Measurements from ENCODE around the gene RNF181.
"Not testable (repeated sequence)": the region's sequence is repeated elsewhere in the genome, so short reads cannot be mapped to it uniquely, and the experiment has no call there.

Gene RNF181, protein sequence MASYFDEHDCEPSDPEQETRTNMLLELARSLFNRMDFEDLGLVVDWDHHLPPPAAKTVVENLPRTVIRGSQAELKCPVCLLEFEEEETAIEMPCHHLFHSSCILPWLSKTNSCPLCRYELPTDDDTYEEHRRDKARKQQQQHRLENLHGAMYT

GRCh38 chr2:85595301-85596025, at the start of gene RNF181:
TSS of gene RNF181 (plus strand) at chr2:85595745. CDS start at chr2:85595764, 19 bp downstream.
- peak; percentile 96 to 99 (median 98) for DNase-seq

GRCh38 chr2:85545780-85546240, 49.7 kb upstream of the RNF181 start:
- no peak for DNase-seq

GRCh38 chr2:85547089-85547858, 48.3 kb upstream of the RNF181 start:
- DNase-seq = no peak

DNA sequence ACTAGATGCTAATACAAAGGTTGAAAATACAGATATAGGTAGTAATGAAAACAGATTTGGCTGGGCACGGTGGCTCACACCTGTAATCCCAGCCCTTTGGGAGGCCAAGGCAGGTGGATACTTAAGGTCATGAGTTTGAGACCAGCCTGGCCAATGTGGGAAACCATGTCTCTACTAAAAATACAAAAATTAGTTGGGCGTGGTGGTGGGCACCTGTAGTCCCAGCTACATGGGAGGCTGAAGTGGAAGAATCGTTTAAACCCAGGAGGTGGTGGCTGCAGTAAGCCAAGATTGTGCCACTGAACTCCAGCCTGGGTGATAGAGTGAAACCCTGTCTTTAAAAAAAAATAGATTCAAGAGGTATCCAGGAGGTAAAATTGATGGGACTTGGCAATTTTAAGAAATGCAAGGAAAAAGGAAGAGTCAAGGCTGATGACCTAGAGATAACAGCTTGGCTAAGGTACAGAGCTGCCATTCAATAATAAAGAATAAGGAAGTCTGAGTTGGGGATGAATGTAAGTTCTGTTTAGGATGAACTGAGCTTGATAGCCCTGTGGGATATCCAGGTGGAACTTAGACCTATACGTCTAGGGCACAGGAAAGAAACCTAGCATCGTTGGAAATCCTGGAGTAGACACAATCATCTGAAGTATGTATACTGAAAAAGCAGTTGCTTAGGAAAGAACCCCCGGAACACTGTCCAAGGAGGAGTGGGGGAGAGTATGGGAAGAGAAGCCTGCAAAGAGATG, 47.5 kb upstream of the RNF181 start:
- no peak for DNase-seq

- no peak for DNase-seq
These were observed 47.0 kb upstream of the RNF181 start for GRCh38 chr2:85548608-85548900.

DNA sequence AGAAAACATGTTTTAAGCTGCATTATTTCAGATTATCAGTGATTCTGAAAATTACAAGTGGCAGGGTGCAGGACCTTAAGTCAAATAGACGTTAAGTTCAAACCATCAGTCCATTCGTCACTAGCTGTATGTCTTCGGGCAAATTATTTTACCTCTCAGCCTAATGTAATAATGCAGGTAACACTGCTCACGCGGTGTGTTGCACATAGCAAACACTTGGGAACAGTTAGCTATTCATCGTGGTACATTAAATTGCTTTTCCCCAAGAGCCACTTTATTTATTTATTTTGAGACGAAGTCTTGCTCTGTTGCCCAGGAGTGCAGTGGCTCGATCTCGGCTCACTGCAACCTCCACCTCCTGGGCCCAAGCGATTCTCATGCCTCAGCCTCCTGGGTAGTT, 46.5 kb upstream of the RNF181 start:
- DNase-seq = no peak

DNA sequence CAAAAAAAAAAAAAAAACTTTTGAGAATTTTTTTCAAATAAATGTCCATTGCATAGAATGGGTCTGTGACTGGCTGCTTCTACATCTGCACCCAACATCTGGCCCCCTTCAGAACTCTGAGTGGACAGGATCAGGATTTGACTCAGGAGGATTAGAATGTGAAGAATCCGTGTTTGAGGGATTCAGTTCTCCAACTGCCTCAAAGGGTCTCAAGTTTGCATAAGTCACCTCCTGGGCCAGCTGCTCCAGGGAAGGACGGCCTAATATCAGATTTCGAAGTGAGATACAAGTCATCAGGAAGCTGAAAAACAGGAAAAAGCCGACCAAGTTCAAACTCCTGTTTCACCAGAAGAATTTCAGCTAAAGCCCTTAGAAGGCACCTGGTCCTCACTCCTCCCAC, 45.7 kb upstream of the RNF181 start:
- DNase-seq = no peak

DNA sequence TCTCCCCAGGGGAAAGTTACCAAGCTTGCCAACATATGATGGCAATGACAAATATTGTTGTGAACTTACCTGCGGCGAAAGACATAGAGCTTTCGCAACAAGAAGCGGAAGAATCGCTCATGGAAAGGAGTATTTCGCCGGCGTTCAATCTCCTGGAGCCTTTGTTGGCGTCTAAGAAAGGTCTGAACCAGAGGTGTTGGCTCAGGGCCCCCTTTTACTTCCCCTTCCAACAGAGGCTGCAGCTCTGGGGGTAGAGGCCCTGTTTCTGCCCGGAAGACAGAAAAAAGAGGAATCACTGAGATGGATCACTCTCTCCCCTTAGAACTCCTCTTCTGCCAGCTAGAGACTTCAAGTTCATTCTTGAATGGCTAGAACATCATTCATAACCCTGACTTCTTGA, 45.1 kb upstream of the RNF181 start:
- DNase-seq = peak; percentile 49 to 65 (median 54)

- peak; percentile 87 for DNase-seq
These were observed 43.6 kb upstream of the RNF181 start for GRCh38 chr2:85551698-85552678.

- no peak for DNase-seq
These were observed 42.4 kb upstream of the RNF181 start for GRCh38 chr2:85553184-85553583.

GRCh38 chr2:85554980-85555612, 40.4 kb upstream of the RNF181 start:
- no peak for DNase-seq

GRCh38 chr2:85557130-85557529, 38.4 kb upstream of the RNF181 start:
- no peak for DNase-seq

GRCh38 chr2:85558160-85558559, 37.4 kb upstream of the RNF181 start:
- DNase-seq = no peak

DNA sequence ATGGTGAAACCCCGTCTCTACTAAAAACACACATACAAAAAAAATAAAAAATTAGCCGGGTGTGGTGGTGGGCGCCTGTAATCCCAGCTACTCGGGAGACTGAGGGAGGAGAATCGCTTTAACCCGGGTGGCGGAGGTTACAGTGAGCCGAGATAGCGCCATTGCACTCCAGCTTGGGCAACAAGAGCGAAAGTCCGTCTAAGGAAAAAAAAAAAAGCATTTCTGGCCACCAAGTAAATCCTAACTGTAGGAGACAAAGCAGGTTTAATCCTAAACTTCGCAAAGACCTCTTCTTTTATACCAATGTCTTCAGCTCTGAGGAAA, 35.2 kb upstream of the RNF181 start:
- DNase-seq = not testable (repeated sequence)

DNA sequence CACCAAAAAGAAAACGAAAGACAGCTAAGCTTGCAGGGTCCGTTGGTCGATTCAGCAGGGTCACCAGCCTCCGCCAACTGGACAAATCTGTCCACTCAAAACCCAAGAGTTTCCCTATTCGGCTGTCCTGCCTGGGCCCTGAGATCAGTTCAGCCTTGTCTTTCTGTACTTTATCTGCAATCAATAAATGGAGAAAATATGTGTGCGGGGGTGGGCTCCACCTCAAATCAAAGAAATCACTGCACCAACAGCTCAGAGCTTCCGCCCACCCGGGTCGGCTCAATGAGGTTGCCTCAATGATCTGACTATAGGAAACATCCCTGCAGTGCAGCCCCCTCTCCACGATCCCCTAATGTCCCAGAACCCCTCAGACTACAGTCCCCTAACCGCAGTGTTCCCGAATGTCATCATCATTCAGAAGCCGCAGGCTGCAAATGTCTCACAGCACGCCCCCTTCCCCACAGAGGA, 34.7 kb upstream of the RNF181 start:
- DNase-seq = peak in 1 of 3 donors; percentile 31

DNA sequence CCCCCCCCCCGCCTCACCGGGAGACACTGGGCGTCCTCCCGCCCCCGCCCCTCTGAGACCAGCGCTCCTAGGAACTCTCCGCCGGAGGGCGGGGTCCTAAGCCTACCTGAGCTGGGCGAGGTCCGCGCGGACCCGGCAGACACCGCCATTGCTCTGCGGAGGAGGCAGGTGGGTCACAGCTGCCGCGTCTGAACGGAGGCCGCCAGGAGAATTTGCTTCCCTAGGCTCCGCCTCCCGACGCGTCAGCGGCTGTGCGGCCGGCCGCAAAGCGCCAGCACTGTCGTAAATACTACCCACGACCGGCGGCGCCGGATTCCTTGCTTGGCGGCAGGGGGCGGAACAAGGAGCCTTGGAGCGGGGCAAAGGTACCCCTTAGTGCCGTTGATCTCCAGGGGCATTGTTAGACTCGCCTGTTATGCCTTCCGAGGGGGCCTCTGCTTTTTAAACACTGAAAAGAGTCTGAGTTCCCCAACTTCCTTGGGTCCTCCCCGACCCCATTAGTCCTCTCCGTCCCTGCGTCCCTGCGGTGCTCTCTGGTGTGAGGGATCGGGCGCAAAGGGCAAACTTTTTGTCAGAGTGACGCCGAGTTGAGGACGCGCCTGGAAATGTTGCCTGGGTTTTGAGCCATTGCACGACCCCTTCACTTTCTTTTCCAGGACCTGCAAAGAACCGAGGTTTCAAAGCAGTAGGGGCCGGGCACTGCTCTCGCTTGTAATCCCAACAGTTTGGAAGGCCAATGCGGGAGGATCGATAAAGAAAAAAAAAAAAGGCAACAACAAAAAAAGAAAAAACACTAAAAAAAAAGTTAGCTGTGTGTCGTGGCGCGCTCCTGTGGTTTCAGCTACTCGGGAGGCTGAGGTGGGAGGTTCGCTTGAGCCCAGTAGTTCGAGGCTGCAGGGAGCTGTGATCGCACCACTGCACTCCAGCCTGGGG, 34.0 kb upstream of the RNF181 start, which contains the start of gene GGCX:
TSS of gene GGCX (minus strand) at position 214 of the 933 bp plus-strand sequence. CDS start at position 149, 65 bp downstream.
- DNase-seq = peak; percentile 95 to 98 (median 98)

- peak; percentile 72 to 89 (median 87) for DNase-seq
These were observed 31.4 kb upstream of the RNF181 start for GRCh38 chr2:85564144-85564563.

GRCh38 chr2:85566265-85566664, 29.3 kb upstream of the RNF181 start:
- no peak for DNase-seq

DNA sequence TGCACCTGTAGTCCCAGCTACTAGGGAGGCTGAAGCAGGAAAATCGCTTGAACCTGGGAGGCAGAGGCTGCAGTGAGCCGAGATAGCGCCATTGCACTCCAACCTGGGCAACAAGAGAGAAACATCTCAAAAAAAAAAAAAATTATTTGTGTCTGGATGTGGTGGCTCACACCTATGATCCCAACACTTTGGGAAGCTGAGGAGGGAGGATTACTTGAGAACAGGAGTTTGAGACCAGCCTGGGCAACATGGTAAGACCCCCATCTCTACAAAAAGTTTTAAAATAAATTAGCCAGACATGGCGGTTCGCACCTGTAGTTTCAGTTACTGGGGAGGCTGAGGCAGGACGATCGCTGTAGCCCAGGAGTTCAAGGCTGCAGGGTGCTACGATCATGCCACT, 19.8 kb upstream of the RNF181 start:
- no peak for DNase-seq

GRCh38 chr2:85577063-85577385, 18.5 kb upstream of the RNF181 start:
- no peak for DNase-seq

All from suppressor macrophage treated with lipopolysaccharide for 1 hour (primary cell).